Measurements from ENCODE around the gene PTCH2. TPM values are rescaled to one million over a fixed set of nuclear protein-coding genes. Genes with fewer than 3 reads are reported as not detected.
"Not testable (repeated sequence)": the region's sequence is repeated elsewhere in the genome, so short reads cannot be mapped to it uniquely, and the experiment has no call there.

Gene PTCH2
- total RNA-seq, 1 experiment from 2014 or later = 1.1 TPM

- DNase-seq (ENCODE audit: low spot score) (no peak), ATAC-seq (no peak)
- Mint-ChIP-seq H3K36me3 (no peaks in the 10 kb centered on the region), H3K9me3 (no peaks in the 10 kb centered on the region), H3K4me3 (no peak overlapping the region), H3K4me1 (peaks cover 25% of the 10 kb centered on the region), H3K27ac (peak overlapping the region; percentile 13; the same call in 1 of the 2 replicates), H3K27me3 (ENCODE audit: low read depth) (peaks cover 3% of the 10 kb centered on the region; the same call in 1 of the 2 replicates)
- ChIA-PET POLR2A (interaction anchor here (0.6 to 3.1 kb wide), 2 partner anchors 17 to 1303 kb away, joined by 6 to 22 read pairs; partner anchors contain the start of gene PLK3), CTCF (interaction anchor here (1.0 to 2.7 kb wide), 5 partner anchors 8 to 88 kb away, joined by 3 to 8 read pairs (median 3); partner anchors contain the start of gene PLK3)
- TF ChIP-seq, protein P1, sequence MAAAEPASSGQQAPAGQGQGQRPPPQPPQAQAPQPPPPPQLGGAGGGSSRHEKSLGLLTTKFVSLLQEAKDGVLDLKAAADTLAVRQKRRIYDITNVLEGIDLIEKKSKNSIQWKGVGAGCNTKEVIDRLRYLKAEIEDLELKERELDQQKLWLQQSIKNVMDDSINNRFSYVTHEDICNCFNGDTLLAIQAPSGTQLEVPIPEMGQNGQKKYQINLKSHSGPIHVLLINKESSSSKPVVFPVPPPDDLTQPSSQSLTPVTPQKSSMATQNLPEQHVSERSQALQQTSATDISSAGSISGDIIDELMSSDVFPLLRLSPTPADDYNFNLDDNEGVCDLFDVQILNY (CRISPR knock-in tag; IDR thresholded peaks at IDR 0.05) = no peak
These were observed 25.7 kb downstream of the PTCH2 start for GRCh38 chr1:44817307-44817706.

- ATAC-seq; H3K27me3 Mint-ChIP-seq (ENCODE audit: low read depth); H3K4me3 Mint-ChIP-seq; DNase-seq (ENCODE audit: low spot score); H3K9me3 Mint-ChIP-seq; H3K36me3 Mint-ChIP-seq: not testable (repeated sequence)
- Mint-ChIP-seq H3K27ac (0 out of 2 replicates have a peak overlapping the region, but pooled peaks have one; percentile 89), H3K4me1 (peaks cover 23% of the 10 kb centered on the region)
- CTCF ChIA-PET = interaction anchor here (0.7 to 2.9 kb wide), 2 partner anchors 10 to 16 kb away, joined by 3 to 14 read pairs; partner anchors contain the start of genes DYNLT4 and PLK3
- POLR2A ChIA-PET = interaction anchor here (1.2 kb wide), 1 partner anchor 35 kb away, joined by 4 read pairs; no protein-coding TSS in a partner anchor
These were observed 27.1 kb downstream of the PTCH2 start for GRCh38 chr1:44815926-44816325.

- H3K27me3 Mint-ChIP-seq (ENCODE audit: low read depth) = peaks cover 7% of the 10 kb centered on the region
- H3K27ac Mint-ChIP-seq = no peak overlapping the region
- peak; percentile 31 for ATAC-seq
- peak overlapping the region; percentile 79 for H3K4me3 Mint-ChIP-seq
- no peaks in the 10 kb centered on the region for H3K9me3 Mint-ChIP-seq
- peaks cover 29% of the 10 kb centered on the region for H3K4me1 Mint-ChIP-seq
- ChIA-PET POLR2A (interaction anchor here (0.6 to 2.5 kb wide), 13 partner anchors 9 to 508 kb away, joined by 3 to 43 read pairs (median 5); partner anchors contain the start of genes HECTD3, PLK3, RNU5D-1 and RPS8), CTCF (interaction anchor here (0.6 to 3.5 kb wide), 16 partner anchors 7 to 490 kb away, joined by 3 to 35 read pairs (median 6); partner anchors contain the start of genes ARMH1, DYNLT4, HECTD3 and PLK3)
- DNase-seq (ENCODE audit: low spot score) = peak; percentile 53
- no peaks in the 10 kb centered on the region for H3K36me3 Mint-ChIP-seq
- TF ChIP-seq, protein P2, sequence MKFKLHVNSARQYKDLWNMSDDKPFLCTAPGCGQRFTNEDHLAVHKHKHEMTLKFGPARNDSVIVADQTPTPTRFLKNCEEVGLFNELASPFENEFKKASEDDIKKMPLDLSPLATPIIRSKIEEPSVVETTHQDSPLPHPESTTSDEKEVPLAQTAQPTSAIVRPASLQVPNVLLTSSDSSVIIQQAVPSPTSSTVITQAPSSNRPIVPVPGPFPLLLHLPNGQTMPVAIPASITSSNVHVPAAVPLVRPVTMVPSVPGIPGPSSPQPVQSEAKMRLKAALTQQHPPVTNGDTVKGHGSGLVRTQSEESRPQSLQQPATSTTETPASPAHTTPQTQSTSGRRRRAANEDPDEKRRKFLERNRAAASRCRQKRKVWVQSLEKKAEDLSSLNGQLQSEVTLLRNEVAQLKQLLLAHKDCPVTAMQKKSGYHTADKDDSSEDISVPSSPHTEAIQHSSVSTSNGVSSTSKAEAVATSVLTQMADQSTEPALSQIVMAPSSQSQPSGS (CRISPR knock-in tag; IDR thresholded peaks at IDR 0.05; ENCODE audit: borderline replicate concordance, low read depth) = no peak
- TF ChIP-seq ETV6 (CRISPR knock-in tag; IDR thresholded peaks at IDR 0.05) (no peak), ESRRA (CRISPR knock-in tag; IDR thresholded peaks at IDR 0.05; ENCODE audit: borderline replicate concordance) (no peak), IRF2 (CRISPR knock-in tag; IDR thresholded peaks at IDR 0.05; ENCODE audit: borderline replicate concordance, low read depth) (no peak), FOXP1 (CRISPR knock-in tag; IDR thresholded peaks at IDR 0.05; ENCODE audit: borderline replicate concordance) (no peak), ZSCAN18 (CRISPR knock-in tag; IDR thresholded peaks at IDR 0.05) (no peak), SMAD3 (CRISPR knock-in tag; IDR thresholded peaks at IDR 0.05; ENCODE audit: borderline replicate concordance) (no peak), ZBTB21 (CRISPR knock-in tag; IDR thresholded peaks at IDR 0.05; ENCODE audit: borderline replicate concordance) (0 out of 2 replicates have a peak, but pooled peaks have one; percentile 22), FOXK1 (CRISPR knock-in tag; IDR thresholded peaks at IDR 0.05) (no peak; the same call in 1 of the 2 replicates), ZNF121 (CRISPR knock-in tag; IDR thresholded peaks at IDR 0.05) (no peak), ZNF416 (CRISPR knock-in tag; IDR thresholded peaks at IDR 0.05) (no peak), CREB1 (CRISPR knock-in tag; IDR thresholded peaks at IDR 0.05) (no peak), GABPB1 (CRISPR knock-in tag; IDR thresholded peaks at IDR 0.05) (no peak), GRHL2 (CRISPR knock-in tag; IDR thresholded peaks at IDR 0.05; ENCODE audit: insufficient replicate concordance, severe bottlenecking) (no peak), OVOL2 (CRISPR knock-in tag; IDR thresholded peaks at IDR 0.05; ENCODE audit: borderline replicate concordance) (no peak), ZNF219 (CRISPR knock-in tag; IDR thresholded peaks at IDR 0.05; ENCODE audit: borderline replicate concordance) (no peak), EMX1 (CRISPR knock-in tag; IDR thresholded peaks at IDR 0.05) (no peak)
- TF ChIP-seq, protein P3, sequence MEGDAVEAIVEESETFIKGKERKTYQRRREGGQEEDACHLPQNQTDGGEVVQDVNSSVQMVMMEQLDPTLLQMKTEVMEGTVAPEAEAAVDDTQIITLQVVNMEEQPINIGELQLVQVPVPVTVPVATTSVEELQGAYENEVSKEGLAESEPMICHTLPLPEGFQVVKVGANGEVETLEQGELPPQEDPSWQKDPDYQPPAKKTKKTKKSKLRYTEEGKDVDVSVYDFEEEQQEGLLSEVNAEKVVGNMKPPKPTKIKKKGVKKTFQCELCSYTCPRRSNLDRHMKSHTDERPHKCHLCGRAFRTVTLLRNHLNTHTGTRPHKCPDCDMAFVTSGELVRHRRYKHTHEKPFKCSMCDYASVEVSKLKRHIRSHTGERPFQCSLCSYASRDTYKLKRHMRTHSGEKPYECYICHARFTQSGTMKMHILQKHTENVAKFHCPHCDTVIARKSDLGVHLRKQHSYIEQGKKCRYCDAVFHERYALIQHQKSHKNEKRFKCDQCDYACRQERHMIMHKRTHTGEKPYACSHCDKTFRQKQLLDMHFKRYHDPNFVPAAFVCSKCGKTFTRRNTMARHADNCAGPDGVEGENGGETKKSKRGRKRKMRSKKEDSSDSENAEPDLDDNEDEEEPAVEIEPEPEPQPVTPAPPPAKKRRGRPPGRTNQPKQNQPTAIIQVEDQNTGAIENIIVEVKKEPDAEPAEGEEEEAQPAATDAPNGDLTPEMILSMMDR (IDR thresholded peaks at IDR 0.05) = no peak
- TF ChIP-seq, protein P4, sequence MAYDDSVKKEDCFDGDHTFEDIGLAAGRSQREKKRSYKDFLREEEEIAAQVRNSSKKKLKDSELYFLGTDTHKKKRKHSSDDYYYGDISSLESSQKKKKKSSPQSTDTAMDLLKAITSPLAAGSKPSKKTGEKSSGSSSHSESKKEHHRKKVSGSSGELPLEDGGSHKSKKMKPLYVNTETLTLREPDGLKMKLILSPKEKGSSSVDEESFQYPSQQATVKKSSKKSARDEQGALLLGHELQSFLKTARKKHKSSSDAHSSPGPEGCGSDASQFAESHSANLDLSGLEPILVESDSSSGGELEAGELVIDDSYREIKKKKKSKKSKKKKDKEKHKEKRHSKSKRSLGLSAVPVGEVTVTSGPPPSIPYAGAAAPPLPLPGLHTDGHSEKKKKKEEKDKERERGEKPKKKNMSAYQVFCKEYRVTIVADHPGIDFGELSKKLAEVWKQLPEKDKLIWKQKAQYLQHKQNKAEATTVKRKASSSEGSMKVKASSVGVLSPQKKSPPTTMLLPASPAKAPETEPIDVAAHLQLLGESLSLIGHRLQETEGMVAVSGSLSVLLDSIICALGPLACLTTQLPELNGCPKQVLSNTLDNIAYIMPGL (CRISPR knock-in tag; IDR thresholded peaks at IDR 0.05) = peak; percentile 69; the same call in 1 of the 2 replicates
- TF ChIP-seq, protein P5, sequence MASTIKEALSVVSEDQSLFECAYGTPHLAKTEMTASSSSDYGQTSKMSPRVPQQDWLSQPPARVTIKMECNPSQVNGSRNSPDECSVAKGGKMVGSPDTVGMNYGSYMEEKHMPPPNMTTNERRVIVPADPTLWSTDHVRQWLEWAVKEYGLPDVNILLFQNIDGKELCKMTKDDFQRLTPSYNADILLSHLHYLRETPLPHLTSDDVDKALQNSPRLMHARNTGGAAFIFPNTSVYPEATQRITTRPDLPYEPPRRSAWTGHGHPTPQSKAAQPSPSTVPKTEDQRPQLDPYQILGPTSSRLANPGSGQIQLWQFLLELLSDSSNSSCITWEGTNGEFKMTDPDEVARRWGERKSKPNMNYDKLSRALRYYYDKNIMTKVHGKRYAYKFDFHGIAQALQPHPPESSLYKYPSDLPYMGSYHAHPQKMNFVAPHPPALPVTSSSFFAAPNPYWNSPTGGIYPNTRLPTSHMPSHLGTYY (CRISPR knock-in tag; IDR thresholded peaks at IDR 0.05) = no peak
These were observed 30.1 kb downstream of the PTCH2 start for GRCh38 chr1:44812822-44813543.

Data from WTC11 (cell line).